ENCODE results near the gene PACS2.

The PACS2 gene

GRCh38 chr14:105313381-105314286 lies 914 bp upstream of the PACS2 start:
- H3K9ac ChIP-seq (ENCODE audit: low read length in 5 of 5), result peak overlapping the region in 4 of 5 donors; percentile 36 to 73 (median 59)
- peak overlapping the region; percentile 44 to 59 (median 56) for H3K4me3 ChIP-seq (ENCODE audit: low read depth in 1 of 5, low read length in 5 of 5)
- no peaks in the 10 kb centered on the region for H3K36me3 ChIP-seq (ENCODE audit: control insufficient read depth in 5 of 5, insufficient read depth in 5 of 5, low read length in 5 of 5)
- peak overlapping the region; percentile 74 for H3K27ac ChIP-seq (ENCODE audit: low read depth, low read length)
- no peaks in the 10 kb centered on the region for H3K9me3 ChIP-seq (ENCODE audit: control insufficient read depth in 5 of 5, low read length in 5 of 5)
- peaks cover 10 to 44% (median 39%) of the 10 kb centered on the region in 5 donors for H3K4me1 ChIP-seq (ENCODE audit: control insufficient read depth in 5 of 5, insufficient read depth in 5 of 5, low read length in 5 of 5)
- no peaks in the 10 kb centered on the region for H3K27me3 ChIP-seq (ENCODE audit: control insufficient read depth in 5 of 5, insufficient read depth in 4 of 5, low read length in 5 of 5)

- no peaks in the 10 kb centered on the region for H3K9me3 ChIP-seq (ENCODE audit: control insufficient read depth in 5 of 5, low read length in 5 of 5)
- H3K4me1 ChIP-seq (ENCODE audit: control insufficient read depth in 5 of 5, insufficient read depth in 5 of 5, low read length in 5 of 5), result peaks cover 10 to 44% (median 39%) of the 10 kb centered on the region in 5 donors
- H3K36me3 ChIP-seq (ENCODE audit: control insufficient read depth in 5 of 5, insufficient read depth in 5 of 5, low read length in 5 of 5), result no peaks in the 10 kb centered on the region
- H3K9ac ChIP-seq (ENCODE audit: low read length in 5 of 5), result peak overlapping the region in 4 of 5 donors; percentile 64 to 79 (median 70)
- no peak overlapping the region for H3K27ac ChIP-seq (ENCODE audit: low read depth, low read length)
- no peaks in the 10 kb centered on the region for H3K27me3 ChIP-seq (ENCODE audit: control insufficient read depth in 5 of 5, insufficient read depth in 4 of 5, low read length in 5 of 5)
- peak overlapping the region; percentile 67 to 78 (median 76) for H3K4me3 ChIP-seq (ENCODE audit: low read depth in 1 of 5, low read length in 5 of 5)
Measured at GRCh38 chr14:105315211-105315721, 718 bp downstream of the PACS2 start.

- H3K27ac ChIP-seq (ENCODE audit: low read depth, low read length), result no peak overlapping the region
- peak overlapping the region in 2 of 5 donors; percentile 75 to 79 for H3K9ac ChIP-seq (ENCODE audit: low read length in 5 of 5)
- H3K36me3 ChIP-seq (ENCODE audit: control insufficient read depth in 5 of 5, insufficient read depth in 5 of 5, low read length in 5 of 5), result no peaks in the 10 kb centered on the region
- H3K4me3 ChIP-seq (ENCODE audit: low read depth in 1 of 5, low read length in 5 of 5), result peak overlapping the region; percentile 67 to 78 (median 76)
- no peaks in the 10 kb centered on the region for H3K27me3 ChIP-seq (ENCODE audit: control insufficient read depth in 5 of 5, insufficient read depth in 4 of 5, low read length in 5 of 5)
- H3K9me3 ChIP-seq (ENCODE audit: control insufficient read depth in 5 of 5, low read length in 5 of 5), result no peaks in the 10 kb centered on the region
- peaks cover 10 to 44% (median 39%) of the 10 kb centered on the region in 5 donors for H3K4me1 ChIP-seq (ENCODE audit: control insufficient read depth in 5 of 5, insufficient read depth in 5 of 5, low read length in 5 of 5)
Measured at GRCh38 chr14:105315941-105316576, 1.5 kb downstream of the PACS2 start.

GRCh38 chr14:105316577-105316941 lies 2.0 kb downstream of the PACS2 start:
- Histone ChIP-seq H3K9ac (ENCODE audit: low read length in 5 of 5) (peak overlapping the region in 1 of 5 donors; percentile 35), H3K27ac (ENCODE audit: low read depth, low read length) (peak overlapping the region; percentile 46), H3K27me3 (ENCODE audit: control insufficient read depth in 5 of 5, insufficient read depth in 4 of 5, low read length in 5 of 5) (no peaks in the 10 kb centered on the region), H3K4me3 (ENCODE audit: low read depth in 1 of 5, low read length in 5 of 5) (peak overlapping the region in 3 of 5 donors; percentile 4 to 78 (median 54)), H3K9me3 (ENCODE audit: control insufficient read depth in 5 of 5, low read length in 5 of 5) (no peaks in the 10 kb centered on the region), H3K36me3 (ENCODE audit: control insufficient read depth in 5 of 5, insufficient read depth in 5 of 5, low read length in 5 of 5) (no peaks in the 10 kb centered on the region), H3K4me1 (ENCODE audit: control insufficient read depth in 5 of 5, insufficient read depth in 5 of 5, low read length in 5 of 5) (peaks cover 10 to 44% (median 39%) of the 10 kb centered on the region in 5 donors)

- Histone ChIP-seq H3K4me1 (ENCODE audit: control insufficient read depth in 5 of 5, insufficient read depth in 5 of 5, low read length in 5 of 5) (peaks cover 10 to 44% (median 39%) of the 10 kb centered on the region in 5 donors), H3K27ac (ENCODE audit: low read depth, low read length) (peak overlapping the region; percentile 46), H3K36me3 (ENCODE audit: control insufficient read depth in 5 of 5, insufficient read depth in 5 of 5, low read length in 5 of 5) (no peaks in the 10 kb centered on the region), H3K9ac (ENCODE audit: low read length in 5 of 5) (peak overlapping the region in 2 of 5 donors; percentile 8 to 35), H3K27me3 (ENCODE audit: control insufficient read depth in 5 of 5, insufficient read depth in 4 of 5, low read length in 5 of 5) (no peaks in the 10 kb centered on the region), H3K9me3 (ENCODE audit: control insufficient read depth in 5 of 5, low read length in 5 of 5) (no peaks in the 10 kb centered on the region), H3K4me3 (ENCODE audit: low read depth in 1 of 5, low read length in 5 of 5) (peak overlapping the region in 3 of 5 donors; percentile 4 to 54 (median 13))
Measured at GRCh38 chr14:105316968-105317510, 2.5 kb downstream of the PACS2 start.

- peaks cover 10 to 44% (median 39%) of the 10 kb centered on the region in 5 donors for H3K4me1 ChIP-seq (ENCODE audit: control insufficient read depth in 5 of 5, insufficient read depth in 5 of 5, low read length in 5 of 5)
- H3K9me3 ChIP-seq (ENCODE audit: control insufficient read depth in 5 of 5, low read length in 5 of 5), result no peaks in the 10 kb centered on the region
- H3K27ac ChIP-seq (ENCODE audit: low read depth, low read length), result peak overlapping the region; percentile 46
- H3K9ac ChIP-seq (ENCODE audit: low read length in 5 of 5), result peak overlapping the region in 3 of 5 donors; percentile 4 to 39 (median 8)
- no peaks in the 10 kb centered on the region for H3K36me3 ChIP-seq (ENCODE audit: control insufficient read depth in 5 of 5, insufficient read depth in 5 of 5, low read length in 5 of 5)
- H3K4me3 ChIP-seq (ENCODE audit: low read depth in 1 of 5, low read length in 5 of 5), result peak overlapping the region in 3 of 5 donors; percentile 13 to 54 (median 22)
- H3K27me3 ChIP-seq (ENCODE audit: control insufficient read depth in 5 of 5, insufficient read depth in 4 of 5, low read length in 5 of 5), result no peaks in the 10 kb centered on the region
Measured at GRCh38 chr14:105317546-105317945, 3.0 kb downstream of the PACS2 start.

GRCh38 chr14:105322791-105323556 lies 8.4 kb downstream of the PACS2 start:
- peak overlapping the region in 1 of 5 donors; percentile 23 for H3K9ac ChIP-seq (ENCODE audit: low read length in 5 of 5)
- H3K27me3 ChIP-seq (ENCODE audit: control insufficient read depth in 5 of 5, insufficient read depth in 4 of 5, low read length in 5 of 5), result no peaks in the 10 kb centered on the region
- H3K9me3 ChIP-seq (ENCODE audit: control insufficient read depth in 5 of 5, low read length in 5 of 5), result no peaks in the 10 kb centered on the region
- H3K27ac ChIP-seq (ENCODE audit: low read depth, low read length), result no peak overlapping the region
- H3K4me1 ChIP-seq (ENCODE audit: control insufficient read depth in 5 of 5, insufficient read depth in 5 of 5, low read length in 5 of 5), result peaks cover 0 to 22% (median 17%) of the 10 kb centered on the region in 5 donors
- H3K4me3 ChIP-seq (ENCODE audit: low read depth in 1 of 5, low read length in 5 of 5), result no peak overlapping the region
- H3K36me3 ChIP-seq (ENCODE audit: control insufficient read depth in 5 of 5, insufficient read depth in 5 of 5, low read length in 5 of 5), result peaks cover 0 to 6% (median 3%) of the 10 kb centered on the region in 5 donors

GRCh38 chr14:105323663-105324062 lies 9.1 kb downstream of the PACS2 start:
- Histone ChIP-seq H3K4me1 (ENCODE audit: control insufficient read depth in 5 of 5, insufficient read depth in 5 of 5, low read length in 5 of 5) (peaks cover 0 to 28% (median 20%) of the 10 kb centered on the region in 5 donors), H3K27ac (ENCODE audit: low read depth, low read length) (no peak overlapping the region), H3K36me3 (ENCODE audit: control insufficient read depth in 5 of 5, insufficient read depth in 5 of 5, low read length in 5 of 5) (peaks cover 0 to 6% (median 3%) of the 10 kb centered on the region in 5 donors), H3K9ac (ENCODE audit: low read length in 5 of 5) (peak overlapping the region in 1 of 5 donors; percentile 23), H3K9me3 (ENCODE audit: control insufficient read depth in 5 of 5, low read length in 5 of 5) (no peaks in the 10 kb centered on the region), H3K4me3 (ENCODE audit: low read depth in 1 of 5, low read length in 5 of 5) (no peak overlapping the region), H3K27me3 (ENCODE audit: control insufficient read depth in 5 of 5, insufficient read depth in 4 of 5, low read length in 5 of 5) (no peaks in the 10 kb centered on the region)

- H3K36me3 ChIP-seq (ENCODE audit: control insufficient read depth in 5 of 5, insufficient read depth in 5 of 5, low read length in 5 of 5), result peaks cover 0 to 6% (median 3%) of the 10 kb centered on the region in 5 donors
- H3K27ac ChIP-seq (ENCODE audit: low read depth, low read length), result no peak overlapping the region
- H3K27me3 ChIP-seq (ENCODE audit: control insufficient read depth in 5 of 5, insufficient read depth in 4 of 5, low read length in 5 of 5), result no peaks in the 10 kb centered on the region
- no peaks in the 10 kb centered on the region for H3K9me3 ChIP-seq (ENCODE audit: control insufficient read depth in 5 of 5, low read length in 5 of 5)
- H3K4me1 ChIP-seq (ENCODE audit: control insufficient read depth in 5 of 5, insufficient read depth in 5 of 5, low read length in 5 of 5), result peaks cover 0 to 33% (median 25%) of the 10 kb centered on the region in 5 donors
- H3K9ac ChIP-seq (ENCODE audit: low read length in 5 of 5), result no peak overlapping the region
- H3K4me3 ChIP-seq (ENCODE audit: low read depth in 1 of 5, low read length in 5 of 5), result no peak overlapping the region
Measured at GRCh38 chr14:105324080-105324778, 9.7 kb downstream of the PACS2 start.
